ENCODE measurements around the gene ZNF878. TPM values are rescaled to one million over a fixed set of nuclear protein-coding genes. Genes with fewer than 3 reads are reported as not detected.

ZNF878 gene
- total RNA-seq, 1 experiment from 2014 or later, result 0.66 TPM

DNA sequence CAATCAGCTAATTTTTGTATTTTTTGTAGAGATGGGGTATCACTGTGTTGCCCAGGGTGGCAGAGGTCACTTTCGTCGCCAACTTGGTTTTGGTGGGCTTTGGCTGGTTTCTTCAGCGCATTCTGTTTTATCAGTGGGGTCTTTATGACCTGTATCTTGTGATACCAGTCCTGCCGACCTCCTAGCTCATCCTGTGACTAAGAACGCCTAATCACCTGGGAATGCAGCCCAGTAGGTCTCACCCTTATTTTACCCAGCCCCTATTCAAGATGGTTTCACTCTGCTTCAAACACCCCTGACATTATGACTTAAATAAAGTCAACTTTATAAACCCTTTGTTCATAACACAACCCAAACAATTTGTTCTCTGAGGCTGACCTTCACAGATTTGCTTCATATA is 3.0 kb upstream of the ZNF878 start:
- no peaks in the 10 kb centered on the region for H3K27me3 Mint-ChIP-seq (ENCODE audit: unreplicated experiment)
- H3K27ac Mint-ChIP-seq (ENCODE audit: unreplicated experiment), result no peak overlapping the region
- peaks cover 5% of the 10 kb centered on the region for H3K9me3 Mint-ChIP-seq (ENCODE audit: low read depth, unreplicated experiment)
- TF ChIP-seq, protein P1, sequence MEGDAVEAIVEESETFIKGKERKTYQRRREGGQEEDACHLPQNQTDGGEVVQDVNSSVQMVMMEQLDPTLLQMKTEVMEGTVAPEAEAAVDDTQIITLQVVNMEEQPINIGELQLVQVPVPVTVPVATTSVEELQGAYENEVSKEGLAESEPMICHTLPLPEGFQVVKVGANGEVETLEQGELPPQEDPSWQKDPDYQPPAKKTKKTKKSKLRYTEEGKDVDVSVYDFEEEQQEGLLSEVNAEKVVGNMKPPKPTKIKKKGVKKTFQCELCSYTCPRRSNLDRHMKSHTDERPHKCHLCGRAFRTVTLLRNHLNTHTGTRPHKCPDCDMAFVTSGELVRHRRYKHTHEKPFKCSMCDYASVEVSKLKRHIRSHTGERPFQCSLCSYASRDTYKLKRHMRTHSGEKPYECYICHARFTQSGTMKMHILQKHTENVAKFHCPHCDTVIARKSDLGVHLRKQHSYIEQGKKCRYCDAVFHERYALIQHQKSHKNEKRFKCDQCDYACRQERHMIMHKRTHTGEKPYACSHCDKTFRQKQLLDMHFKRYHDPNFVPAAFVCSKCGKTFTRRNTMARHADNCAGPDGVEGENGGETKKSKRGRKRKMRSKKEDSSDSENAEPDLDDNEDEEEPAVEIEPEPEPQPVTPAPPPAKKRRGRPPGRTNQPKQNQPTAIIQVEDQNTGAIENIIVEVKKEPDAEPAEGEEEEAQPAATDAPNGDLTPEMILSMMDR (IDR thresholded peaks at IDR 0.05; ENCODE audit: unreplicated experiment), result no peak
- CTCF ChIA-PET, result no interaction called here
- H3K4me1 Mint-ChIP-seq (ENCODE audit: low read depth, unreplicated experiment), result peaks cover 7% of the 10 kb centered on the region
- no peak for DNase-seq
- intact Hi-C loops (cut with micrococcal nuclease; ENCODE audit: unreplicated experiment), result no loop called here
- peaks cover 12% of the 10 kb centered on the region for H3K36me3 Mint-ChIP-seq (ENCODE audit: insufficient read depth, unreplicated experiment)
- no peak overlapping the region for H3K4me3 Mint-ChIP-seq (ENCODE audit: low read depth, unreplicated experiment)
- no TSS peak for BruUV-seq (replicated peaks)

DNA sequence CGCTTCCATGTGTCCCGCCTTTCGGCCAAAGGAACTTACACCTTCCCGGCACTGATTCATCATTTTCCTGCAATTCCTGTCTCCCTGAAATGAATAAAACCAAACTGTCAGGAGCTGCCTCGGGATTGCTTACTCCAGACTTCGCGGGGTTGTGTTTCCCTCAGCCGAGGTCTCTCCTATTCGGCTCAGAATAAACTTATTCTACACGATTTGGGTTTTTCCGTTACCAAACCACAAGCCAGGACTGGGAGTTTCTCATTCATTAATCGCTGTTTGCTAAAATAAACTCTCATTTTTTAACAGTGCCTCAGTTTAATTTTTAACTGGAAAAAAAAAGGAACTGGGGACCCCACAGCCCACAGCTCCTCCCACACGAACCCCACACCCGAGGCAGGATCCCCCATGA is 667 bp downstream of the ZNF878 start:
- peaks cover 2% of the 10 kb centered on the region for H3K9me3 Mint-ChIP-seq (ENCODE audit: low read depth, unreplicated experiment)
- no peaks in the 10 kb centered on the region for H3K27me3 Mint-ChIP-seq (ENCODE audit: unreplicated experiment)
- peaks cover 7% of the 10 kb centered on the region for H3K4me1 Mint-ChIP-seq (ENCODE audit: low read depth, unreplicated experiment)
- no TSS peak for BruUV-seq (replicated peaks)
- H3K27ac Mint-ChIP-seq (ENCODE audit: unreplicated experiment), result peak overlapping the region; percentile 49
- CTCF ChIA-PET, result interaction anchor here (1.1 kb wide), 1 partner anchor 17 kb away, joined by 3 read pairs; the partner anchor contains the start of gene ZNF433
- H3K4me3 Mint-ChIP-seq (ENCODE audit: low read depth, unreplicated experiment), result peak overlapping the region; percentile 69
- intact Hi-C loops (cut with micrococcal nuclease; ENCODE audit: unreplicated experiment), result no loop called here
- no peak for DNase-seq
- peaks cover 12% of the 10 kb centered on the region for H3K36me3 Mint-ChIP-seq (ENCODE audit: insufficient read depth, unreplicated experiment)
- TF ChIP-seq, protein P1 (IDR thresholded peaks at IDR 0.05; ENCODE audit: unreplicated experiment), result no peak

DNA sequence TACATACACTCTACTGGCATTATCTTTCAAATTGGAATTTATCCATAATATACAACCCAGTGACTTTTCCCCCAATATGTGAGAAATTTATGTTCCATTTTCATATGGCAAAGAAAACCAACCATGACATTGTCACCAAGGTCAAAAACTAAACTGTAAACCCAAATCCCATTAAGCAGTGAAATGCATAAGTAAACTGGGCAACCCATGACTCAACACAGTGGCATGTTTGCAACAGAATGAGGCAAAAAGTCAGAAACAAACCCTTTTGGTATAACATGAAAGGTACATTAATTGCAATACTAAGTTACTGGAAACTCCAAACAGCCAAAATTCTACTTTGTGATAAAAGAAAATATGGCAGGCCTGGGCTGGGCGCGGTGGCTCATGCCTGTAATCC is 4.9 kb downstream of the ZNF878 start:
- Mint-ChIP-seq H3K9me3 (ENCODE audit: low read depth, unreplicated experiment) (peaks cover 5% of the 10 kb centered on the region), H3K27ac (ENCODE audit: unreplicated experiment) (no peak overlapping the region), H3K36me3 (ENCODE audit: insufficient read depth, unreplicated experiment) (peaks cover 12% of the 10 kb centered on the region), H3K4me3 (ENCODE audit: low read depth, unreplicated experiment) (no peak overlapping the region), H3K27me3 (ENCODE audit: unreplicated experiment) (no peaks in the 10 kb centered on the region), H3K4me1 (ENCODE audit: low read depth, unreplicated experiment) (peaks cover 7% of the 10 kb centered on the region)
- CTCF ChIA-PET, result no interaction called here
- BruUV-seq (replicated peaks), result no TSS peak
- no peak for DNase-seq
- TF ChIP-seq, protein P1 (IDR thresholded peaks at IDR 0.05; ENCODE audit: unreplicated experiment), result no peak
- intact Hi-C loops (cut with micrococcal nuclease; ENCODE audit: unreplicated experiment), result no loop called here

DNA sequence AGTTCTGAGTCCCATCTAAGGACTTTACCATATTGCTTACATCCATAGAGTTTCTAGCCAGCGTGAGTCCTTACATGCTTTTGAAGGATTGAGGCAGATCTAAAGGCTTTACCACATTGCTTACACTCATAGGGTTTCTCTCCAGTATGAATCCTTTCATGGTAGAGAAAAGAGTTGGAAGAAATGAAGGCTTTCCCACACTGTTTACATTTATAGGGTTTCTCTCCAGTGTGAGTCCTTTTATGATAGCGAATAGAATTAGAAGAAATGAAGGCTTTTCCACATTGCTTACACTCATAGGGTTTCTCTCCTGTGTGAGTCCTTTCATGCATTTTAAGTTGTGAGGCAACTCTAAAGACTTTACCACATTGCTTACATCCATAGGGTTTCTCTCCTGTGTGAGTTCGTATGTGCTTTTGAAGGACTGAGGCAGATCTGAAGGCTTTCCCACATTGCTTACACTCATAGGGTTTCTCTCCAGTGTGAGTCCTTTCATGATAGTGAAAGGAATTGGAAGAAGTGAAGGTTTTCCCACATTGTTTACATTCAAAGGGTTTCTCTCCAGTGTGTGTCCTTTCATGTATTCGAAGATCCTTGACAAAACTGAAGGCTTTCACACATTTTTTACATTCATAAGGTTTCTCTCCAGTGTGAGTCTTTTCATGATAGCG is 8.9 kb downstream of the ZNF878 start:
- BruUV-seq (replicated peaks), result no TSS peak
- TF ChIP-seq, protein P1 (IDR thresholded peaks at IDR 0.05; ENCODE audit: unreplicated experiment), result no peak
- intact Hi-C loops (cut with micrococcal nuclease; ENCODE audit: unreplicated experiment), result no loop called here
- Mint-ChIP-seq H3K4me1 (ENCODE audit: low read depth, unreplicated experiment) (no peaks in the 10 kb centered on the region), H3K27ac (ENCODE audit: unreplicated experiment) (no peak overlapping the region), H3K27me3 (ENCODE audit: unreplicated experiment) (no peaks in the 10 kb centered on the region), H3K4me3 (ENCODE audit: low read depth, unreplicated experiment) (no peak overlapping the region), H3K36me3 (ENCODE audit: insufficient read depth, unreplicated experiment) (no peaks in the 10 kb centered on the region), H3K9me3 (ENCODE audit: low read depth, unreplicated experiment) (peaks cover 3% of the 10 kb centered on the region)
- DNase-seq, result no peak
- CTCF ChIA-PET, result no interaction called here
